DND-41 (cell line): ENCODE measurements around the gene RIPOR3.

Experiments
- CTCF ChIP-seq: IDR thresholded peaks from 2 replicates; pipeline ENCODE4 v1.5.1; 2012; ENCODE audit warnings: borderline replicate concordance, low read length, moderate library complexity, mild to moderate bottlenecking; ENCODE audit not compliant: poor library complexity, severe bottlenecking; ENCODE audit errors: extremely low read depth
- EZH2 ChIP-seq: IDR thresholded peaks from 3 replicates; pipeline ENCODE4 v1.6.1; 2012; ENCODE audit warnings: borderline replicate concordance, low read depth, mild to moderate bottlenecking, moderate library complexity, low read length, inconsistent platforms; ENCODE audit not compliant: severe bottlenecking

GRCh38 chr20:50593005-50593335 is 98.4 kb downstream of the RIPOR3 start:
- no peak for TF ChIP-seq EZH2
- TF ChIP-seq CTCF = no peak
